ENCODE measurements around the gene PDK2.
A peak's percentile ranks its signal among the peaks of the same experiment; 100 is the strongest.

The PDK2 gene

DNA sequence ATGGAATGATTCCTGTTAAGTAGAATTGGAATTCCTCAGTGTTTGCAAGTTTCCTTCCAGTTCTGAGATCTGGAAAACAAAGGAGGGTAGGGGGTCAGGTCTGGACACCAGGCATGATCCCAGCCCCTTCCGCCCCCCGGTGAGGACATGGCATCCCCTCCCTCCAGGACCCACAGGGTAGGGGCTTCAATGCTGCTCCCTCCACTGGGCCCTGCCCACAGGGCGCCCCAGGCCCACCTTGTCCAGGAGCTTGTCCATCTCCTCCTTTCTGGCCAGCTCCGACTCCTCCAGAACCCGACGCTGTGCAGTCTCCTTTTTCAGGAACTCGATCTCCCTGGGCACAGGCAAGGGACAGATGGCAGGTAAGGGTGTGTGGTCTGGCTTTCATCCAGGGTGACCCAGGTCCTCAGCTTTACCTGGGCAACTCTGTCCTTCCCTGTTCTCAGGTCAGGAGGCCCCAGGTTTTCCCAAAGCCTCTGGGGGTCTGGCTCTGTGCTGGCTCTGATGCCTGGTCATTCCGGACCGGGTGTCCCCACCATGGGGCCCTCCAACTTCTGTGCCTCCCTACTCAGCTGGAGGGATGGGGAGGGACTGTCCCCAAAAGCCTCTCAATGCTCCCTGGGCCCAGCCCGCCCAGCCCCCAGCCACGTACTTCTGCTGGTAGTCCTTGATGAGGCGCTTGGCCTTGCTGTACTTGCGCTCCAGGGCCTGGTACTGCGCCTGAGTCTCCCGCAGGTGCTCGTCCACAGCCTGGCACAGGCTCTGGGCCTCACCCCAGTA lies 40.4 kb downstream of the PDK2 start:
- DNase-seq (ENCODE audit: low read depth in 2 of 2) = no peak

DNA sequence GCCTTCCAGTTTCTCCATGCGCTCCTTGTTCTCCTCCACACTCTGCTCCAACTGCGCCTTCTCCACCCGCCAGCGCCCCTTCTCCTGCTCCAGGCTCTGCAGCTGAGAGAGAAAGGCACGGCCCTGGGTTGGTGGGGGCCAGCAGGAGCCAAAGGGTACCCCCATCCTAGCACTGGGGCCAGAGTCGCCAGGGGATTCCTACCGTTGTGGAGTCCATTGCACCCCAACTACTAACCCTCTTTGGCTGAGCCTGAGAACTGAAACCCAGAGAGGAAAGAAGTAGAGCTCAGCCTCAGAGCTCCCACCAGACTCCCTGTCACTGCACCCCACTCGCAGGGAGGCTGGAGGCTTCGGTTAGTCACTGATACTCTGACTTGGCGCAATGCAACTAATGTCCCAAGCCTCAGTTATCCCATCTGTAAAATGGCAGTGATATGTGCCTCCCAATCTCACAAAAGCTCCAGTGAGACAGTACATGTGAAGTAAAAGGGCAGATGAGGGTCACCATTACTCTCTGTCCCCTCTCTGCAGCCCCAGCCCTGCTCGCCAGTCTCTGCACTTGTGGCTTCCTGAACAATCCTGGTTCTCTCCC lies 41.0 kb downstream of the PDK2 start:
- DNase-seq (ENCODE audit: low read depth in 2 of 2) = no peak

DNA sequence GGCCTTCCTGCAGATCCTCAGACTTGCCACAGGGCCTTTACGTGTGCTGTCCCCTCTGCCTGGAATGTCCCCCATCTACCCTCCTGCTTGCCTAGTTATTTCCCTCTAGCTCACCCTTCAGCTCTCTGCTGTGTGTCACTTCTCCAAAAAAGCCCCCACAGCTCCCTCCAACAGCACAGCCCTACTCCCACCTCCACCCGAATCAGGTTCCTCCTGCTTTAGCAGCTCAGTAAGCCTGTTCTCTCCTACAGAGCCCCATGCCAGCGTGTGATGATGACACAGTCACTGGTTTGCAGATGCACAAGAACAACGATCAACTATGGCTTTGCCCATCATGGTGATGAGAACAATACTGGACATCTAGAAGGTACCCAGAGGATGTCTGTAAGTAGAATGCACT lies 41.9 kb downstream of the PDK2 start:
- DNase-seq (ENCODE audit: low read depth in 2 of 2) = no peak

DNA sequence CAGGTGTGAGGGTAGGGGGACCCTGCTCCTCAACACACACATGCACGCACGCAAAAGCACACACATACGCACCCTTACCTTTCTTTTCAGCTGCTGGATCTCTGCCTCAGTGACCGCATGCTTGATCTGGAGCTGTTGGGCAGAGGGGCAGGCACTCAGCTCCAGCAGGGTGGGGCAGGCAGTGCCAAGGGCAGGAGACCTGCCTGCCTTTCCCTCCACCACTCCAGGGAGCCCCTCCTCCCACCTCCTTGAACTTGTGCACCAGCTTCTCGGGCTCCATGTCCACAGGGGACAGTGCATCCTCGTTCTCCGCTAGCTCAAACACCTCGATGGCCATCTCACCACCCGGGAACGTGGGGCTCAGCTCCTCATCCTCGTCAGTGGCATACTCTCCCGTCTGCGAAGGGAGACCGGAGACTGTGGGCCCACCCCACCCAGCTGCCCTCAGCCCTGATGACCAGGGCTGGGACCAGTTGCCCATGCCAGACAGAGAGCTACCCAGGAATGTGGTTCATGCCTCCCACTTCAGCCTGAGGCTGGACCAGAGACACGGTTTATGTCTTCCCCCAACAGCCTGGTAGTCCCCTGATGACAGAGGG lies 44.1 kb downstream of the PDK2 start:
- DNase-seq (ENCODE audit: low read depth in 2 of 2) = no peak

DNA sequence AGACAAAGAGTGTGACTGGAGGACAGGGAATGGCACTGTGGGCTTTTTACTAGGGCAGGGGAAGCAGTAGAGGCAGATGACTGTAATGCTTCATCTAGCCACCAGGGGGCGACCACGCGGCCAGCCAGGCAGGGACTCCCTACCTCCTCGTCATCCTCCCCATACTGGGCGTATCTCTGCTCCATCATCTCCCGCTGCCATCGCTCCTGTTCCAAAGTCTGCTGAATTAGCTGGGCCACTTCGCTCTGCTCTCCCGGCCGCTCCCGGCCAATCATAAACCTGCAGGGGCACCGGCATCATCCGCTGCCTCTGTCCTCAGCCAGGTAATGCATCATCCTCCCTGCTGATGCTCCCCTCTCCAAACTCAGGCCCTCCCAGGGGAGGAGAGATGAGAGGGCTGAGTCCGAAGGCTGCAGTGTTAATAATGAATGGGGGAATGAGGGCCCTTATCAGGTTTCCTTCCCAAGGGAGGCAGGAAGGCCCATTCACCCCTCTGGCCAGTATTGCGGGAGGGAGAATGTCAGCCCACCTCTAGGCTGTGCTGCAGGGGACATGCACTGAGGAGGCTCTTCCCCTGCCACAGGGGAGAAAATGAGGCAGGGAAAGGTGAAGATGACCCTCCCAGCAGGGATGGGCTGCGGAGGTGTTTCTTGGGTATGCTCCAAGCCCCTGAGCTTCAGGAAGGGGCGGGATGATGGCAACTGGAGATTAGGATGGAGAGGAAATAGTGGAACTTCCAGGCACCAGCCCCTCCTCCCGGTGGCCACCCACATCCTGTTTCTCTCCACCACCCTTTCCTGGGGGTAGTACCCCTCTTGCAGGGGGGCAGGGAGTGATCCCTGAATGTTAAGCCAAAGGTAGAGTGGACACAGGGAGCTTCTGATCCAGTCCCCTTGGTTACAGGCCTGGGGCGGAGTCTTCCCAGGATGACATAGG lies 45.1 kb downstream of the PDK2 start:
- peak; percentile 57 to 60 for DNase-seq (ENCODE audit: low read depth in 2 of 2)

DNA sequence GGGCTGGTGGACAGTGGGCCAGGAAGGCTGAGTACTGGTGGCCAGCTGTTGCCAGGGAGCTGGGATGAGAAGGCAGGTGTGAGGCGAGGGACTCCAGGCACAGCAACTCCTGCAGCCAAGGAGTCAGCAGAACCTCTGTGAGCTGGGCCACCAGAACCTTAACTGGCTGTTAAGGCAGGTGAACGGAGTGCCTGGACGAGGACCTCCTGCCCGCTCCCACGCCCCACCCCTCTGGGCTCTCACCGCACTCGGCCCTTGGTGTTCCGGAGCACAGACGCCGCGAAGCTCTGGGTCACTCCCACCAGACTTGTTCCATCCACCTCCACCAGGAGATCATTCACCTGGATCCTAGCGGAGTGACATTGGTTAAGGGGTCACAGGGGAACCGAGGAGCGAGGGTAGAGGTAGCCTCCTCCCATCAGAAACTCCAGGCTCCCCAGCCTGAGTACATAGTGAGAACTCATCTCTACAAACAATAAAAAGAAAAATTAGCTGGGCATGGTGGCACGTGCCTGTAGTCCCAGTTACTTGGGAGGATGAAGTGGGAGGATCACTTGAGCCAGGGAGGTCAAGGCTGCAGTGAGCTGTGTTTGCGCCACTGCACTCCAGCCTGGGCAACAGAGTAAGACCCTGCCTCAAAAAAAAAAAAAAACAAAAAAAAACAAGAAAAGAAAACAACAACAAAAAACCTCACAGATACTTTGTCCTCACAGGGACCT lies 46.0 kb downstream of the PDK2 start:
- DNase-seq (ENCODE audit: low read depth in 2 of 2) = no peak

DNA sequence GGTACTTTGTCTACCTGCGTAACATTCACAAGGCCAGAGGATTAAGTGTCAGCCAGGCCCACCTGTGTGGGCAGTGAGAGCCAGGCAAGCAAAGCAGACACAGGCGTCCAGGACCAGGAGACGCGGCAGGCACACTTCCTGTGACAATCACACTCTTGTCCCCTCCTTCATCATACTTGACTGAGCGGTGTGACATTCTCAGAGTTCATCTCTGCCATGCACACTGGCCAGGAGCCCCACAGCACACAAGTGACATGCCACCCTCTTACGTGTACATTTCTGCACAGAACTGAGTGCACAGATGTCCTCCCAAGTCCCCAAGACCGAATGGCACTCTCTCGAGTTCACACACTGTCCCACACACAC lies 46.6 kb downstream of the PDK2 start:
- no peak for DNase-seq (ENCODE audit: low read depth in 2 of 2)

DNA sequence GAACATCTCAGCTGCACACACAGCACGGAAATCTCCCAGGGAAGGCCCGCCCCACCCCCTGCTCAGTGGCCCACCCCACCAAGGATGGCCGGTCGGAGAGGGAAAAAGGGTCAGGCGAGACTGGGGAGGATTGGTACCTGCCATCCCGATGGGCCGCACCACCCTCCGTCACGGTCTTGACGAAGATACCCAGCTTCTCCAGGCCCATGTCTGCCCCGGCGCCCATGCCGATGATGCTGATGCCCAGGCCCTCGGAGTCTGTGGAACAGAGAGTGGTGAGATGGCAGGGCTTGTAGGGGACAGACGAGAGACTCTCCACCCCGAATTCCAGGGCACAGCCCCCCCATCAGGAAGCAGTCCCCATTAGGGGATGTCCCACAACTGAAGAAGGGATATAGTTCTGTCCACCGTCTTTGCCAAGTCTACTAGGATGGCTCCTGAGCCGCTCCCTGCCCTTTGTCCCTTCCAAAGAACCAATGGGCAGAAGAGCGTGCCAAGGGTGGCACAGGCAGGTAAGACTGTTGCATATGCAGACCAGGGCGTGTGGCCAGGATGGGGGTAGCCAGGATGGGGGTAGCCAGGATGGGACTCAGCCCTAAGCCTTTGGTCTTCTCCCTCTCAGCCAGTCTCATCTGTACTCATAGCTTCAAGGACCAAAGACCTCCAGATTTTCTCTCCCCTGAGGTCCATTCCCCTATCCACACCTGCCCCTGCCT lies 48.5 kb downstream of the PDK2 start:
- no peak for DNase-seq (ENCODE audit: low read depth in 2 of 2)

DNA sequence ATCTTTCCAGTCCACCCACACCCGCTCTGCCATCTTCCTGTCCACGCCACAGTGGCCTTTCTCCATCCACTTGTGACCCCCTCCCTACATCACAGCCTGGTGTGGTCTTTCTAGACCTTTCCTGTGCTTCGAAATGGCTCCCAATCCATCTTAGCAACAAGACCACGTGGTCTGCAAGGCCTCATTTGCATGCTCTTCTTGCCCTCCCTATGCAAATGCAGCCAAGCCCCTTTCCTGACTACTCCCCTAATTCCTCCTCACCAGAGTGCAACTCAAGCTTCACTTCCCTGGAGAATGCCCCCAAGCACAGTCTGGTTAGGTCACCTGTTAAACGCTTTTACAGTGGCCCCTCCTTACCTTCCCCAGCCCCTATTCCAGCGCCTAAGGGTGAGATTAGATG lies 49.2 kb downstream of the PDK2 start:
- no peak for DNase-seq (ENCODE audit: low read depth in 2 of 2)

DNA sequence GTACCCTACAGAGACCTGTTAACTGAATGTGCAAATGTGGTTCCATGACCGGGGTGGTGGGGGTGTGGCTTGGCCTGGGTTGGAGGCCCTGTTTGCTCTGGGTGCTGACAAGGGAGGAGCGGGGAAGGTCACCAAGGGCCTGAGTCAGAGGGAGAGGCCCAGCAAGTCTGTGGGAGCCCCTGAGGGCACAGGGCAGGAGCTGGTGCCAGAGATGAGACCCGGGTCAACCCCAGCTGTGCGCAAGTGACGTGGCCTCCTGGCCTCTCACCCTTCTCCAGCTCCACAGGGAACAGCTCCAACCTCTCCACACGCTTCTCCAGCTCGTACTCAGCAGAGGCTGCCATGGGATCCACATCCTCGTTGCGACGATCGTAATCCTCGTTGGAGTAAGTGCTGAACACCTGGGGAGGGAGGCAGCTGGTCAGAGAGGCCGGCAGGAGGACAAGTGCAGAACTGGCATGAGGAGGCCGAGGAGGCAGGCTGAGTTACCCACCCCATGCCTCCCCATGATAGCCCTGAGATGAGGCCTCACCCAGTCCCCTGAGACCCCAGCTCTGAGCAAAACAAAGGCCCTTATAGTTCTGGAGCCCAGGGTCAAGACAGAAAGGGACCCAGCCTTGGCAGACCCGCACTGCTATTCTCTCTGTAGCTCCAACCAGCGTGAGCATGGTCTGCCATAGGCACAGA lies 49.8 kb downstream of the PDK2 start:
- no peak for DNase-seq (ENCODE audit: low read depth in 2 of 2)

DNA sequence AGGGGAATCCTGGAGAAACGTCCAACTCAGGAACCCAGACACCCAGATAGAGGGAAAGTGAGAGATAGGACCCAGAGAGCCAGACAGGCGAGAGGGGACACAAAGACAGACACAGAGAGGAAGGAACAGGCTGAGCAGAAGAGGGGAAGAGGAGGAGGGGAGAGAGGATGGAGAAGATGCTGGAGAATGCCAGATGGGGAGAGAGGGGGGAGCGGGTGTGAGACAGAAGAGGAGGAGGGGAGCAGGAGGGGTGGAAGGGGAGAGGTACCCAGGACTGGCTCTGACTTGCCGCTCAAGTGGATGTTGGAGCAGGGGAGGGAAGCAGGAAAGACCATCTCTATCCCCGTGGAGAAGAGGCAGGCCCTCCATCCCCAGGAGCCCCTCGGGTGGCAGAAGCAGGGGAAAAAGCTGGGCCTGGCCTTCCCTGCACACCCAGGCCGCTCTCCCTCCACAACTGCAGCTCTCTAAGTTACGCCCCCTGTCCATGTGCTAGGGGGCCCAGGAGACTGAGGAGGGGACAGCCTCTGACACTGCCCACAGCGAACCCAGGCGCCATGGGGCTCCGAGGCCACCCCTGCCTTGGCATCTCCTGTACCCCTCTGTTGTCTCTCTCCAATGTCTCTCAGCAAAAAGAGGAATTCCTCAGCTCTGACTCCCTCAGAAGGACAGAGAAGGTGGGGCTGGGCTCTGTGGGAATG lies 50.5 kb downstream of the PDK2 start:
- no peak for DNase-seq (ENCODE audit: low read depth in 2 of 2)

DNA sequence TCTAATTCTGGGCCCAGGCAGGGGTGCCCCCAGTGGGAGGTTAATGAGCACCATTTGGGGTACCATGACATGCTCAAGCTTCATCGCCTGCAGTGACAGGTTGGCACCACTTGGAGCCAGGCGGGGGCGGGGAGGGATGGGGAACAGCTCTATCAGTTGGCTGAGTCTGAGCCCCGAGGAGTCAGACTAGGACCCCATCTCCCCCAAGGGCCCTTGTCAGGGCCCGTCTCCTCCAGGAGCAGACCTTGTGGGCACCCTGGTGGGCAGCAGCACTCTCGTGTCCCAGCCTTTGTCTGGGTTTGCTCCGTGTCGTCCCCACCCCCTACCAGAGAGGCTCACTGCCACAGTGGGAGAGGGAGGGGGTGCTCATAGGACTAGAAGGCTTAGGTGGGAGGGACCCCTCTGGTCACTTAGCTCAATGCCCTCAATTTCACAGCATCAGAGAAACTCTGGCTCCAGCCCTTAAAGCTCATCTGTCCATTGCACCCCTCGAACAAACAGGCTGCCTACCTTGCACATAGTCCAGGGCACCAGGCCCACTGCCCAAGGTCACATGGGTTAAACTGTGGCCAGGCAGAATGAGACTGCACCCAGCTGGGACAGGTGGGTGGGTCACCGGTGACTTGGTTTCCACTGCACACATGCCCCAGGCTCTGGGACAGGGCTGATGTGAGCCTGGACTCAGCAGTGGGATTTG lies 51.2 kb downstream of the PDK2 start:
- DNase-seq (ENCODE audit: low read depth in 2 of 2) = no peak

DNA sequence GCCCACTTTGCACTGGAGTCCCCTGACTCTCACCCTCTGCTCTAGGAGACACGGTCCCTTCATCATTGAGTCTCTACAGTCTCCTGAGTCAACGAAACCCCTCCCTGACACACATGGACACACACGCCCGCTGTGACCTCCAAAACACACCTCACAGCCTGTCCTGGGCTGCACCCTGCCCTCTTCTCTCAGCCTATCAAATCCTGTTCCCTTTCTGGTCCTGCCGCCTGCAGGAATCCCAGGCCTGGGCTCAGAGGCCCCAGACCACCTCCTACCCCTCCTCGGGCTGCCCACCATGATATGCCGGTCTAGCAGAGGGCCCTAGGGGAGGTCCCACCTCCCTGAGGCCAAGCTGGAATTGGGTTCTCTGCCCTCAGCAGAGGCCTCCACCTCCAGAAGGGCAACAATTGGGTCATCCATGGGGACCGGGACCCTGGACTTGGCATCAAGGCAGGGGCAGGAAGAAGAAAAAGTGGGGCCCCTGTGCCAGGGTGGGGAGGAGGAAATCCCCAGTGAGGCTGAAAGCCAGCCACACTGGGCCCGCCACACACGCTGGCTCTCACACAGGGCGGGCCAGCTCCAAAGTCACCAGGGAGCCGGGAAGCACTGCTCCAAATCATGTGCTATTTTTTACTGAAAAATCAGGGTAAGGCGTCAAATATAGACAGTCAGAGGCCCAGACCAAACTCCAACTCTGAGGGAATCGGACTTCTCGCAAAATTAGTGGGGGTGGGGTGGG lies 51.9 kb downstream of the PDK2 start:
- no peak for DNase-seq (ENCODE audit: low read depth in 2 of 2)

DNA sequence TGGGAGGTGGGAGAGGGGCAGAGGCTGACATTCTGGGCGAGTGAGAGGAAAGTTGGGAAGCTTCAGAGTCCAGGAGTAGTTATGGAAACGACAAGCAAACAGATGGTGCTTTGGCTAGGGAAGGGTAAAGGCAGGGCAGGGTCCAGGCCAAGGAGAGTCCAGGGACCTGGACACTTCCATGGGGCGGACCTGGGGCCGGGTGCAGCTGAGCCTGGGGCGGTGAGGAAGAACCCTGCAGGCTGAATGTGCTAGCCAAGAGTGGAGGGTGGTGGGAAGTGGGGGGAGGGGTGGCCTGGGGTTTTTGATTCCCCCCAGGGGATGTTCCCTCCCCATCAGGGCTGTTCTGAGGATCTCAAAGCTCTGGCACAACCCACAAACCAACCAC lies 52.7 kb downstream of the PDK2 start:
- DNase-seq (ENCODE audit: low read depth in 2 of 2) = no peak

DNA sequence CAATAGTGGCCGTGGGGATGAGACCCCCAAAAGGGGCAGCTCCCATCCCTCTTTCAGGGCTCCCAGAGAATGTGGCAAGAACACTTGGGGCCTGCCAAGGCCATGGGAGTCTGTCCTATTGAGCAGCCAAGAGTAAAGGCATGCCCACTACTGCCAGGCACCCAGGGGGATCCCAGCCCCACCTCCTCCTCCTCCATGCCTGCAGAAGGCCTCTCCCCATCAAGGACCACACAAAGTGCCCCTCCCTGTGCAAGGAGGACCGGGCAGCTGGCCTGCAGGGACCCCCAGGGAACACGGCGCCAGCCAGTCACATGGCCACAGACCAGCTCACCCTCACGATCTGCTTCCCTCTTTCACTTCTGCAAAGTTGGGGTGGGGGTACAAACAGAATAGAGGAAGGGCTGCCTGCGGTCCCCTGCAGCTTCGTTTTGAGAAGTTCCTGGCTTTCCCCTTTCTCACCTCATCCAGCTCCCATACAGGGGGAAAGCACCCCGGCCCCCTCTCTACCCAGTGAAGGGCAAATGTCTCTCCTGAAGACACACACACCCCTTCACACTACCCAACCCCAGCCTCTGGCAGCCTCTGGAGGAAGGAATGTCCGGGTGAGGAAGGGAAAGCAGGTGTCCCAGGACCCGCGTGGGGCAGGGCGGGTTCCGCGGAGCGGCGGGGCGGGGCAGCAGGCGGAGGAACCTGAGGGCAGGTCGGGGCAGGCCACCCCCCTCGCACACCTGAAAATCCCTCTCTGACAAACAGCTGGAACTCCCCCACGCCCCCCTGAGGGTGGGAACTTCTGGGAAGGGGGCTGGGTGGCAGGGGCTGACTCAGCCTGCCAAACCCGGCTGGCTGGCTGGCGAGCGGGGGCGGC lies 53.3 kb downstream of the PDK2 start:
- peak; percentile 80 to 87 for DNase-seq (ENCODE audit: low read depth in 2 of 2)

DNA sequence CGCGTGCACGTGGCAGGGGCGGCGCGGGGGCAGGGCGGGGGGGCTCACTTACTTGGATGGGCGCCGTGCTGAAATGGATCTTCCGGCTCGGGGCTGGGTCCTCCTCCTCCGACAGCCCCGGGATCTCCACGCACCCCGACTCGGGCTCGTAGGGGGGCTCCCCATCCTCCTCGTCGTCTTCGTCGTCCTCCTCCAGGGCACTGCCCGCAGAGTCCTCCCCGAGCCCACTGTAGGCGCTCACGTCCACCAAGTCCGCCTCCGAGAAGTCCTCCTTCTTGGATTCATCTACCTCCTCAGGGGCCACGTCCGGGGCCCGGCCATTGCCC lies 53.9 kb downstream of the PDK2 start:
- no peak for DNase-seq (ENCODE audit: low read depth in 2 of 2)

Data from stimulated activated CD8-positive, alpha-beta memory T cell treated with anti-CD3 and anti-CD28 coated beads, Interleukin-15, amount 100 ng/mL, for 4 hours (primary cell).